WERI-Rb-1 (cell line): ENCODE data around the gene RAB10.

Source experiments
- DNase-seq: peaks from one replicate; pipeline ENCODE4 v3.0.0-alpha.2; 2020
- H3K27ac ChIP-seq: fragments of 250-450 bp; sonication (Bioruptor Pico); 2 replicates; pipeline ENCODE4 v1.5.1; 2020; ENCODE audit warnings: mild to moderate bottlenecking, moderate library complexity
- H3K27me3 ChIP-seq: fragments of 250-450 bp; sonication (Bioruptor Pico); 2 replicates; pipeline ENCODE4 v1.5.1; 2021; ENCODE audit warnings: mild to moderate bottlenecking, low read depth, moderate library complexity; ENCODE audit not compliant: insufficient read depth, severe bottlenecking
- H3K36me3 ChIP-seq: fragments of 250-450 bp; sonication (Bioruptor Pico); 2 replicates; pipeline ENCODE4 v1.5.1; 2020; ENCODE audit warnings: mild to moderate bottlenecking, moderate library complexity
- H3K4me3 ChIP-seq: 2 replicates; pipeline ENCODE4 v1.5.1; 2011; ENCODE audit warnings: low read depth, mild to moderate bottlenecking, control low read depth, low read length
- H3K9me3 ChIP-seq: fragments of 250-450 bp; sonication (Bioruptor Pico); 2 replicates; pipeline ENCODE4 v1.5.1; 2021; ENCODE audit warnings: mild to moderate bottlenecking, moderate library complexity; ENCODE audit not compliant: severe bottlenecking
- CTCF ChIP-seq: IDR thresholded peaks from 2 replicates; pipeline ENCODE4 v1.5.1; 2011; ENCODE audit warnings: low read depth, mild to moderate bottlenecking, control low read depth, inconsistent platforms, low read length

Gene RAB10

GRCh38 chr2:26114151-26114550 is 80.3 kb downstream of the RAB10 start:
- no peaks in the 10 kb centered on the region for H3K27me3 ChIP-seq
- H3K27ac ChIP-seq: no peak overlapping the region
- no peak for TF ChIP-seq CTCF
- peaks cover 46% of the 10 kb centered on the region for H3K36me3 ChIP-seq
- no peak for DNase-seq
- no peaks in the 10 kb centered on the region for H3K9me3 ChIP-seq
- no peak overlapping the region for H3K4me3 ChIP-seq

- H3K4me3 ChIP-seq: no peak overlapping the region
- no peak overlapping the region for H3K27ac ChIP-seq
- no peak for TF ChIP-seq CTCF
- no peaks in the 10 kb centered on the region for H3K9me3 ChIP-seq
- H3K27me3 ChIP-seq: no peaks in the 10 kb centered on the region
- DNase-seq: no peak
- H3K36me3 ChIP-seq: peaks cover 23% of the 10 kb centered on the region
Observed at GRCh38 chr2:26118682-26119081, 84.8 kb downstream of the RAB10 start.

- TF ChIP-seq CTCF: no peak
- no peak overlapping the region for H3K4me3 ChIP-seq
- DNase-seq: no peak
- H3K36me3 ChIP-seq: peaks cover 19% of the 10 kb centered on the region
- H3K9me3 ChIP-seq: no peaks in the 10 kb centered on the region
- H3K27ac ChIP-seq: no peak overlapping the region
- H3K27me3 ChIP-seq: no peaks in the 10 kb centered on the region
Observed at GRCh38 chr2:26119521-26119920, 85.6 kb downstream of the RAB10 start.

GRCh38 chr2:26122630-26123029 is 88.7 kb downstream of the RAB10 start:
- no peak for DNase-seq
- no peak overlapping the region for H3K27ac ChIP-seq

GRCh38 chr2:26123426-26123825 is 89.5 kb downstream of the RAB10 start:
- H3K4me3 ChIP-seq: no peak overlapping the region
- no peak overlapping the region for H3K27ac ChIP-seq
- no peaks in the 10 kb centered on the region for H3K9me3 ChIP-seq
- TF ChIP-seq CTCF: no peak
- H3K36me3 ChIP-seq: peaks cover 30% of the 10 kb centered on the region
- no peaks in the 10 kb centered on the region for H3K27me3 ChIP-seq
- DNase-seq: no peak

More at GRCh38 chr2:26122630-26123029, 88.7 kb downstream of the RAB10 start:
- Histone ChIP-seq H3K9me3 (no peaks in the 10 kb centered on the region), H3K27me3 (no peaks in the 10 kb centered on the region), H3K4me3 (no peak overlapping the region), H3K36me3 (peaks cover 23% of the 10 kb centered on the region)
- TF ChIP-seq CTCF: no peak

- Histone ChIP-seq H3K9me3 (no peaks in the 10 kb centered on the region), H3K36me3 (peaks cover 33% of the 10 kb centered on the region), H3K27ac (no peak overlapping the region), H3K4me3 (no peak overlapping the region), H3K27me3 (no peaks in the 10 kb centered on the region)
- DNase-seq: no peak
- TF ChIP-seq CTCF: no peak
Observed at GRCh38 chr2:26126074-26126473, 92.2 kb downstream of the RAB10 start.
